Activated gamma-delta T cell treated with anti-CD3 and anti-CD28 coated beads, Interleukin-2, amount 50 U/mL, for 16 hours (primary cell): ENCODE measurements around the gene PKD1L1.
"Not testable (repeated sequence)": the region's sequence is repeated elsewhere in the genome, so short reads cannot be mapped to it uniquely, and the experiment has no call there.

ENCODE experiments used
- DNase-seq: peaks from one replicate; pipeline ENCODE4 v3.0.0-alpha.2; 2020; ENCODE audit warnings: low read depth

PKD1L1 gene

GRCh38 chr7:47763063-47763974 is 184.9 kb downstream of the PKD1L1 start:
- DNase-seq, result no peak

GRCh38 chr7:47762746-47763062 is 185.6 kb downstream of the PKD1L1 start:
- no peak for DNase-seq

DNA sequence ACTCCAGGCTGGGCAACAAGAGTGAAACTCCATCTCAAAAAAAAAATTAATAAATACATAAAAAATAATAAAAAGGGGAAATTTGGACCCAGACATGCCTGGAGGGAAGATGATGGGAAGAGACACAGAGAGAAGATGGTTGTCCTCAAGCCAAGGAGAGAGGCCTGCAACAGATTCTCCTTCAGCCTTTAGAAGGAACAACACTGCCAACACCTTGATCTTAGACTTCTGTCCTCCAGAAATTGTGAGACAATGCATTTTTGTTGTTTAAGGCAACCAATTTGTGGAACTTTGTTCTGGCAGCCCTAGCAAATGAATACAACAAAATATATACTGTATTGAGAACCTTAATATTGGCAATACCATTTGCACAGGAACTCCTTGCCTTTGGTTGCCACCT is 186.1 kb downstream of the PKD1L1 start:
- DNase-seq, result no peak

DNA sequence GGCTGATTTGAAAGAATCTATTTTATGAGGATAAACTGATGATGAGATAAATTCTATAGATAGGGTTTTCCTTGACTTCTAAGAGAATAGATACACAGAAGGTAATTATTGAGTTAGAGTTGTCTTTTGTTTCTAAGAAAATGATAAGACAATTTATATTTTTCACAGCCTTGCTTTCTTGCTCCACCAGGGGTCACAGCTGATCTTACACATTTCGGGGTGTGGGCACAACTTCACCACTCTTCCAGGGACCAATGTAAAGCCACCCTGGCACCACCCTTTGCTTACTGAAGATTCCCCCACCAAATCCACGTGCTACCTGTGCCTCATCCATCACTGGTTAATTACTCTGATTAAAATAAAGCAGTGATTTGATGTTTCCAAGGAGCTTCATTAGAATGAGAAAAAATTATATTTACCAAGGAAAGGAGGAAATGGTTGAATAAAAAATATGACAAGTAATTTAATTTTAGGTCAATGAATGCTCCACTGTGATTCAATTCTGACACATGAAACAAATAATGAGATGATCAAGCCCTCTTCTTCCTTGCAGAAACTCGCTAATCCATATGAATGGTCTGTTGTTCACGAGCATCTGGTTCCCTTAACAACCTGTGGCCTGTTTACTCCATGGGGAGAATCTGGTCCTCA is 189.1 kb downstream of the PKD1L1 start:
- DNase-seq, result no peak

- DNase-seq, result no peak
Observed at GRCh38 chr7:47758546-47758945, 189.7 kb downstream of the PKD1L1 start.

DNA sequence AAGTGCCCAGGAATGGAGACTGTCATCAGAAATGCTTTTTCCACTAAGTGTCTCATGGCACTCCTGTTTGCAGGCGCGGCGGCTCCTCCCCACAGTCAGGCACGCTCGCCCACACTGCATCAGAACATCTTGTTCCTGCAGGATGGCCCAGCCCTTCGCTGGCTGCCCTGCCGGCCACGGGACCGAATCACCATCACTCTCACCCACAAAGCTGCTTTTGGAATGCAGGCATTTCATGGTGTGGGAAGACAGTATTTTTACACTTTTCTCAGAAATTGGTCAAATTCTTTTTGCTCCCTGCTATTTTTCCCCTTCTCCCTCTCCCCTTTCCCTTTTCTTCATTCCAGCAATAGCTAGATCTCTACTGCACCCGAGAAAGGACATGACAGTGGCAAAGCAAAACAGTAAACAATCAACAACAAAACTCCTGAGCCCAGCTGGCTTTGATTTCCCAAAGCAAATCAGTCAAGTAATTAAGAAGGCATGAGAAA is 190.3 kb downstream of the PKD1L1 start:
- no peak for DNase-seq

DNA sequence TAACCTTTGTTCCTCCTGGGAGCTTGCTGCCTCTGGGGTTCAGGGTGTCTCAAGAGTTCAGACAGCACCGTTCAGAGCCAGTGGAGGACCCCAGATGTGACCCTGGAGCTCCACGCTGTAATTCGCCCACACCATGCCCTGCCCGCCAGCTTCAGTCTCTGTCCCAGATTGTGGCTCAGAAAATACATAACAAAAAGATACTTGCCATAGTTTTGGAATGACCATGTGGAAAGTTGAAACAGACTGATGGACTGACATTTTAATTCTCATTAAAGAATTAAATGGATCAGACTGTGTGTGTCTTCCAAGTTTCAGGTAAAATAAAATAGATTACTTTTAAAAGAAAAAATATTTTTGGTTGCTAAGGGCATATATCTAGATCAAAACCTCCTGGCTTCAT is 191.6 kb downstream of the PKD1L1 start:
- DNase-seq, result no peak

DNA sequence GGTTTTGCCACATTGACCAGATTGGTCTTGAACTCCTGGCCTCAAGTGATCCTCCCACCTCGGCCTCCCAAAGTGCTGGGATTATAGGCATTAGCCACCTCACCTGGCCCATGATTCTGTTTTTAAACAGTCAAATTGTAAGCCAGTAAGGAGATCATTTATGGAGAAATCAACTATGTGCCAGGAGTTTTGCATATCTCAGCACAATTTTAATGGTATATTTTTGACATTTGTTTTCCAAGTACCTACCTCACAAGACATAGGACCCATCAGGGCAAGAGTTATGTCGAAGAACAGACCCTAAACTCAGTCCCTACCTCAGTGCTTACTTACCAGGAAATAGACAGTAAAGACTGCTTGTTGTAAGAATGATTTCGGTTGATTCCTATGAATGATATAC is 193.0 kb downstream of the PKD1L1 start:
- DNase-seq, result no peak

DNA sequence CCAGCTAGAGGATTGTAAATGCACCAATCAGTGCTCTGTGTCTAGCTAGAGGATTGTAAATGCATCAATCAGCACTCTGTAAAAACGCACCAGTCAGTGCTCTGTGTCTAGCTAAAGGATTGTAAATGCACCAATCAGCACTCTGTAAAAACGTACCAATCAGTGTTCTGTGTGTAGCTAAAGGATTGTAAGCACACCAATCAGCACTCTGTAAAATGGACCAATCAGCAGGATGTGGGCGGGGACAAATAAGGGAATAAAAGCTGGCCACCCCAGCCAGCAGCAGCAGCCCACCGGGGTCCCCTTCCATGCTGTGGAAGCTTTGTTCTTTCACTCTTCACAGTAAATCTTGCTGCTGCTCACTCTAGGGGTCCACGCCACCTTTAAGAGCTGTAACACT is 196.5 kb downstream of the PKD1L1 start:
- not testable (repeated sequence) for DNase-seq

DNA sequence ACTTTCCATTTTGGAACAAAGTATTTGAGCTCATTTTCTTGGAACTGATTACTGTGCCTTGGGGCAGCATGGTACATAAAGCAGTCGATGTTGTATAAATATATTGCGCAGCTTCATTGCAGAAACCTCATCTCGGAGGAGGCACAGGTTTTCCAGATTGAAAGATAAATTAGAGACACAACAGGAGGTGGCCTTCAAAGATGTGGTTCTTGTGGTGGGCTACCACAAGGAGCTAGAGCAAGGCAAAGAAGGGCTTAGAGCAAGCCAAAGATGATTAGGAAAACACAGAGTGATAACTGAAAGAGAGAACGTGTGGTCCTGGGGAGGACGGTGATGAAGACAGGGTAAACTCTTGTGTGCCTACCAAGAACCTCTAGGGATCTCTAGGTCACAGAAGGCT is 197.2 kb downstream of the PKD1L1 start:
- no peak for DNase-seq

- DNase-seq, result no peak
Observed at GRCh38 chr7:47748041-47748440, 200.2 kb downstream of the PKD1L1 start.

- DNase-seq, result no peak
Observed at GRCh38 chr7:47747160-47747559, 201.1 kb downstream of the PKD1L1 start.

DNA sequence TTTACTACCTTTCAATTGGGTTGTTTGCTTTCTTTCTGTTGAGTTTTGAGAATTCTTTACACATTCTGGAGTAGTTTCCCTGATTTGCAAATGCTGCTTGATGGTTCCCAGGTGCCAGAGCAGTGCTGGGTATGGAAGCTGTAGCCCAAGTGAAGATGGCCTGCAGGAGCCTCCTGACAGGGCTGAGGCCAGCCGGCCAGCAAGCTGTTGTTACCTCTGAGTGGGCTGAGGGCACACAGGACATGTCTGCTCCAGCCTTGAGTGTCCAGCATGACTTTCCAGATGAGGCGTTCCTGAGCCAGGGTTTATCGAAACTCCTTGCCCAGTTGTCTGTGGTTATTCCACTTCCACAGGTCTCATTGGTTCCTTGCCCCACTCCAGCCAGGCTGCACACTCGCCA is 201.8 kb downstream of the PKD1L1 start:
- no peak for DNase-seq

DNA sequence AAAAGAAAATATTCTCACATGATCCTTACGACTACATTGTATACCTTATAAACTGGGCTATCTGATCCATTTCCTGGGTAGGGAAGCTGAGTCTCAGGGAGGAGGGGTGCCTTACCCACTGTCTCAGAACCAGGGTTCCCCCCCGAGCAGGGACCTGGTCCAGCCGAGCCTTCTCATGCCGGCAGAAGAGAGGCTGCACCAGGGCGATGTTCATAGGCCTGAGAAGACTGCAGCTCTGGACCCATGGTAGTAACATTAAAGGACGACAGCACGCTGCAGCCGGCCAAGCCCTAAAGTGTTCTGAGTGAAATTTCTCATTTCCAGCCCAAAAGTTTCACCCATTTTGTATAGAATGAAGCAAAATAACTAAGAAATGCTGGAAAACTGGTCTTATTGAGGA is 203.4 kb downstream of the PKD1L1 start:
- no peak for DNase-seq

DNA sequence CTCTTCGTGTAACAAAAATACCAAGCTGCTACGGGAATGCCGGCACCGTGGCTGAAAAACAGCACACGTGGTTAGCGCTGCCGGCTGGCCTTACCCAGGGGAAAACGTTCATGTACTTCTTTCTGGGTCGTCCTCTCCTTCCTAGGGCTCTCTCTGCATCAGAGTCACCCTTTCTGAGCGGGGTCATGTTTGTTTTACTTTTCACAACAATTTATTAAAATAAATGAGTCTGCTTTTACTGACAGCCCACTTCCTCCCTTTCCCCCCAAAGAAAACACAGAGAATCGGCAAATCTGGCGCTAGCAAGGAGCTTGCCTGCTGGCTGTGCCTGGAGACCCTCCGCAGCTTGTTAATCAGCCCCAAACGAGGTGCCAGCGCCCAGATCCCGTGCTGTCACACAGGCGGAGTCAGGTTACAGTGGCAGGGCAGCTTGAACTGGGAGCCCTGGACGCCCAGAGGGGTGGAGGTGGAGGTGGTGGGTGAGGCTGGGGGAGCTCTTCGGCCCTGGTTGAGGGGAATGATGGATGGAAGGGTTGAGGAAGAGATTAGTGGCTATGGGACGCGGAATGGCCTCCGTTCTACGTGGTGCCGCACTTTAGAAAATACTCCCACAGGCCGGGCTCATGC is 204.2 kb downstream of the PKD1L1 start:
- DNase-seq, result no peak

GRCh38 chr7:47741984-47742383 is 206.3 kb downstream of the PKD1L1 start:
- DNase-seq, result no peak

DNA sequence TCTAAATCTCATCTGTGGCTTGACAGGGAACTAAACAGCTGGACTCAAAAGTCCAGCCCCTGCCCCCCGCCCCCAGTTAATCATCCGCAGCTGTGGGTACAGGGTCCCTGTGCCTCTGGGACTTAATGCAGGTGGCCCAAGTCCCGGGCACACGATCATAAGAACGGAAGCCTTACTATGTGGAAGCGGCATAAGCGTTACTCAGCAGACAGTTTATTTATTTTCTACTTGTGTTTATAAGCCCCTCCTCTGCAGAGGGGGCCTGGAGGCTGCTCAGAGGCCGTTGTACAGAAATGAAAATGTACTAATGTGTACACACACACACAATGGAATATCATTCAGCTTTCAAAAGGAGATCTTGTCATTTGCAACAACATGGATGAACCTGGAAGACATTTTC is 208.4 kb downstream of the PKD1L1 start:
- DNase-seq, result no peak

DNA sequence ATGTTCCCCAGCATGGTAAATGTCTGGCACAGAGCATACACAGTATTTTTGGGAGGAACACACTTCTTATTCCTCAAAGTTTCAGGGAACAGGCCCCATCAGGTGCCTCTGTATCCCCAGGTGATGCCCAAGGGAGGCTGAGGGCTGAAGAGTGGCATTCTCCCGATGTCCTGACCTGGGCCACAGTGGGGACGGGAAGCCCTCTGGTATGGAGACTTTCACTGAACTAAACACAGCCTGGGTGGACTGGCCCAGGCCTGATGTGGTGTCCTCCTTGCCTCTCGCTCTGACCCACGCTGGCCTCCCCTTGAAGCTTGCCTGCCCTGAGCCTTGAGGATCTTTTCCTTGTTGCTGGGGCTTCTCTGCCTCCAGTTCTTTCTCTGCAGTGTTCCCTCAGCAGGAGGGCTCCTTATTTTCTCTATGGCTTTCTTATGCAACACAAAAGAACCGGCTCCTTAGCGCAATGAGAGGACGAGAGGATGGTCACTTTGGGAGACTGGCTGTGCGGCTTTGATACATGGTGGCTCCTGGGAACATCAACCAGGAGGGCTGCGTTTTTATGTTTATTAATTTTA is 208.9 kb downstream of the PKD1L1 start:
- no peak for DNase-seq

GRCh38 chr7:47738563-47739166 is 209.6 kb downstream of the PKD1L1 start:
- no peak for DNase-seq

DNA sequence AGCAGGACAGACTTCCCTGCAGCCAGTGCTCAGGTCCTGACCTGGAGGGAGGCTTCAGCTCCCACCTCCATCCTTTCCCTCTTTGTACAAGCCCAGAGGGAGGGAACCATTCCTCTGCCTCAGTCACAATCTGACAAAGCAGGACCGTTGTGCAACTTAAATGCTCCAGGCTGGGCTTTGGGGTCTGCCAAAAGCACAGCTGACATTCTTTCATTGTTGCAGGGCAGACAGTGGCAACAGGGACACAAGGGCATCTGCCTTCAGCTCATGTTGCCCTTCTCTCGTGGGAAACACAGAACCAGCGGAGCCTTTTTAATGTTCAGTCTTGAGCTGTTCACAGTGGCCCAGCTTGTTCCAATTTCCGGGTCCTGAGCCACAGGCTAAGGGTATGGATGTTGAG is 210.7 kb downstream of the PKD1L1 start:
- no peak for DNase-seq

- no peak for DNase-seq
Observed at GRCh38 chr7:47735431-47736345, 212.6 kb downstream of the PKD1L1 start.
